GM12875 (cell line): ENCODE results near the gene CAPZA1.
"Not testable (repeated sequence)": the region's sequence is repeated elsewhere in the genome, so short reads cannot be mapped to it uniquely, and the experiment has no call there.

Experiments used
- H3K4me3 ChIP-seq: one replicate; pipeline ENCODE4 v1.5.1; 2011; ENCODE audit warnings: low read depth, low read length, control low read depth
- TF ChIP-seq, protein P1 (sequence below): IDR thresholded peaks from 2 replicates; pipeline ENCODE4 v1.5.1; 2011; ENCODE audit warnings: low read depth, mild to moderate bottlenecking, control low read depth, inconsistent platforms, low read length, moderate library complexity, borderline replicate concordance; ENCODE audit not compliant: insufficient read depth

Gene CAPZA1

DNA sequence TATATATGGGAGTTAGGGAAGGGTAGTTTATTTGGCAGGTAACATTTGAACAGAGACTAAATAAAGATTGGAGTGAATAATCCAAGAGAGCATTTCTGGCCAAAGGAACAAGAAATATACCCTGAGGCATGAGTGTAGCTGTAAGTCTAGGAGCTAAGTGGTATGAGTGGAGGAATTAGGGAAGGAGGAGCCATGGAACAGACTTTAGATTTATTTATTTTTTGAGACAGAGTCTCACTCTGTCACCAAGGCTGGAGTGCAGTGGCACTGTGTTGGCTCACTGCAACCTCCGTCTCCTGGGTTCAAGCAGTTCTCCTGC lies 18.4 kb downstream of the CAPZA1 start:
- TF ChIP-seq, protein P1, sequence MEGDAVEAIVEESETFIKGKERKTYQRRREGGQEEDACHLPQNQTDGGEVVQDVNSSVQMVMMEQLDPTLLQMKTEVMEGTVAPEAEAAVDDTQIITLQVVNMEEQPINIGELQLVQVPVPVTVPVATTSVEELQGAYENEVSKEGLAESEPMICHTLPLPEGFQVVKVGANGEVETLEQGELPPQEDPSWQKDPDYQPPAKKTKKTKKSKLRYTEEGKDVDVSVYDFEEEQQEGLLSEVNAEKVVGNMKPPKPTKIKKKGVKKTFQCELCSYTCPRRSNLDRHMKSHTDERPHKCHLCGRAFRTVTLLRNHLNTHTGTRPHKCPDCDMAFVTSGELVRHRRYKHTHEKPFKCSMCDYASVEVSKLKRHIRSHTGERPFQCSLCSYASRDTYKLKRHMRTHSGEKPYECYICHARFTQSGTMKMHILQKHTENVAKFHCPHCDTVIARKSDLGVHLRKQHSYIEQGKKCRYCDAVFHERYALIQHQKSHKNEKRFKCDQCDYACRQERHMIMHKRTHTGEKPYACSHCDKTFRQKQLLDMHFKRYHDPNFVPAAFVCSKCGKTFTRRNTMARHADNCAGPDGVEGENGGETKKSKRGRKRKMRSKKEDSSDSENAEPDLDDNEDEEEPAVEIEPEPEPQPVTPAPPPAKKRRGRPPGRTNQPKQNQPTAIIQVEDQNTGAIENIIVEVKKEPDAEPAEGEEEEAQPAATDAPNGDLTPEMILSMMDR: no peak
- no peak overlapping the region for H3K4me3 ChIP-seq

DNA sequence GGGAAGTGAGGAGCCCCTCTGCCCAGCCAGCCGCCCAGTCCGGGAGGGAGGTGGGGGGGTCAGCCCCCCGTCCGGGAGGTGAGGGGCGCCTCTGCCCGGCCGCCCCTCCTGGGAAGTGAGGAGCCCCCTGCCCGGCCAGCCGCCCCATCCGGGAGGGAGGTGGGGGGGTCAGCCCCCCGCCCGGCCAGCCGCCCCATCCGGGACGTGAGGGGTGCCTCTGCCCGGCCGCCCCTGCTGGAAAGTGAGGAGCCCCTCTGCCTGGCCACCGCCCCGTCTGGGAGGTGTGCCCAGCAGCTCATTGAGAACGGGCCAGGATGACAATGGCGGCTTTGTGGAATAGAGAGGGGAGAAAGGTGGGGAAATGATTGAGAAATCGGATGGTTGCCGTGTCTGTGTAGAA lies 20.8 kb downstream of the CAPZA1 start:
- not testable (repeated sequence) for H3K4me3 ChIP-seq

DNA sequence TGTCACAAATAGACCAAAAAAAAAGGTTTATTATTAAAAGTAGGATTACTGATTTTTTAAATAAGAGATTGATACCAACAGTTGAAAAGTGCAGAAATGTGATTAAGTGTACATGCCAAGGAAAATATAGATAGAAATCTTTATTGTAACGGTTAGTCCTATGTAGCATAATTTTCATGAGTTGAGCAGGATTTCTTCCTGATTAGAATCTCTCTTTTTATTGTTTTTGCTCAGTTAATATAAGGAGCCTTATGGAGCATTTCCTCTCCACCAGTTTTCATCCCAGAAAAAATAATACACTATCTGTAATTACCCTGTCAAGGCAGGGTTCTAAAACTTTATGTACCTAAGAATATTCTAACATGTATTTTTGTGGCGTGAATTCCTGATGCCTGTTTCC lies 23.4 kb downstream of the CAPZA1 start:
- no peak overlapping the region for H3K4me3 ChIP-seq
- TF ChIP-seq, protein P1: no peak

DNA sequence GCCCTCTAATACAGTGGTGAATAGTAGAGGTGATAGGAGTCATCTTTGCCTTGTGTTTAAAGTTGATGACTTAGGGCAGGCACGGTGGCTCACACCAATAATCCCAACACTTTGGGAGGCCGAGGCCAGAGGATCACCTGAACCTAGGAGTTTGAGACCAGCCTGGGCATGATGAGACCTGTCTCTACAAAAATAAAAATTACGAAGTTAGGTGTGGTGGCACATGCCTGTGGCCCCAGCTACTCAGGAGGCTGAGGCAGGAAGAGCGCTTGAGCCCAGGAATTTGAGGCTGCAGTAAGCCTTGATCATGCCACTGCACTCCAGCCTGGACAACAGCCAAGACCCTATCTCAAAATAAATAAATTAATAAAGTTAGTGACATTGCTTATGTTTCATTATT lies 26.6 kb downstream of the CAPZA1 start:
- TF ChIP-seq, protein P1: no peak
- H3K4me3 ChIP-seq: no peak overlapping the region

DNA sequence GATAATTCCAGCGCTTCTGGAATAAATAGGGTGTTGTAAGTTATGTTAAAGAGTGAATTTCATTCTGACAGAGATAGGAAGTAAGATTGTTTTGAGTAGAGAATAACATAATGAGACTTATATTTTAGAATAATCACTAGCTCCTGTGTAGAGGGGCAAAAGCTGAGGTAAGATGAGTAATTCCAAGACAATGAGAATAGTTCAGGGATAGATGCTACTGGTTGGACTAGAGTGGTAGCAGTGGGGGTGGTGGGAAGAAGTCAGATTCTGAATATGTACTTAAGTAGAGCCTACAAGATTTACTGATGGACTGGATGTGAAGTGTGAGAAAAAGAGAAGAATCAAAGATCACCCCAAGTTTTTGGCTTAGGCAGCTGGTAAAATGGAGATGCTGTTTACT lies 31.6 kb downstream of the CAPZA1 start:
- H3K4me3 ChIP-seq: no peak overlapping the region
- TF ChIP-seq, protein P1: no peak

DNA sequence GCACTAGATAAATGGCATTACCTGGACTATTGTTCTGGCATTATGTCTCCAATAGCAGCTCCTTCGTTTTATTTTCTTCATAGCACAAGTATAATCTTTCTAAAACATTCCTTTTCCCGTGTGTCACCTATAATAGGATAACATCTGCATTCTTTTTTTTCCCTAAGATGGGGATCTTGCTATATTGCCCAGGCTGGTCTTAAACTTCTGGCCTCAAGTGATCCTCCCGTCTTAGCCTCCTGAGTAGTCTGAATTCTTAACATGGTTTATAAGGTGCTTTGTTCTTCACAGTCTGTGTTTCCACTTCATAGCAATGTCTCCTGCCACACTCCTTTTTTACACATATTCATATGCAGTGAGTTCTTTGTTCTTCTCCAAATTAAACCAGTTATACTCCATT lies 46.2 kb downstream of the CAPZA1 start:
- TF ChIP-seq, protein P1: no peak
- no peak overlapping the region for H3K4me3 ChIP-seq

DNA sequence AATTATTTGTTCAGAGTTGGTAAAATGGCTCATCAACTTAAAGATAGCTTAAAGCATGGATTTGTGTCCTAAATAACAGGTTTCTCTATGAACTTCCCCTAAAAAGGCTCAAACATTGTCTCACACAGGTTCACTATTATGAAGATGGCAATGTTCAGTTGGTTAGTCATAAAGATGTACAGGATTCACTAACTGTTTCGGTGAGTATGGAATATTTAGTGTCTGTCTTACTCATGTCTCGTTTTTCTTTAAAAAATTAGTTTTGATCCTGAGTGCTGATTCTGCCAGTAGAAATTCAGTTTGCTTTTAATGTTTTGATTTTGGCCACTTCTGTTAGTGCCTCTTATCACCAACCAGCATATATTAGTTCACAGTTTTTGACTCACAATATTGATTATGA lies 47.3 kb downstream of the CAPZA1 start:
- no peak overlapping the region for H3K4me3 ChIP-seq
- TF ChIP-seq, protein P1: no peak

DNA sequence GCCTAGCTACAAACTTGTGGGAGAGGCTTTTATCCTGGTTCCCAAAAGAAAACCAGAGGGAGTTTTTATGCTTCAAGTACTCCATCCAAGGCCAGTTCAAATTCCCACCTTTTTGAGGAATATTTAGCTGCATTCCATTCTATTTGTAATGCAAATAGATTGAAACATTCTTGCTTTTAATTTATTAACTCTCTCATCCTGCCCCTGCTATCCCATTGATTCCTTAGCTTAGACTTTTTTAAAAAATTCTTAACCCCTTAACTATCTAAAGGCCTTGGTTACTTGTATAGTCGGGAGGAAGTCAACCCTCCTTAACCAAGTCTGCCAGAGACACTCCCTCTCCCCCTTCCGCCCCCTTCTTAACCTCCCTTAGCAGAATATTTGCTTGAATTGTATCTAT lies 52.4 kb downstream of the CAPZA1 start:
- H3K4me3 ChIP-seq: no peak overlapping the region
- TF ChIP-seq, protein P1: no peak
